HepG2 (cell line): Measurements from ENCODE around the gene CHAF1A. TPM values are rescaled to one million over a fixed set of nuclear protein-coding genes. Genes with fewer than 3 reads are reported as not detected.

Experiments
- ATAC-seq: fragments of 200-7000 bp; cut with Tn5 transposase; 3 replicates; pipeline ENCODE4 v1.9.1; 2020; ENCODE audit warnings: mild to moderate bottlenecking, moderate library complexity
- BruUV-seq: library from RNA; stranded (reverse); fragments of 400-500 nt; replicated peaks from 2 replicates; lab custom pipeline; 2021; lab: Mats Ljungman, UMichigan
- CTCF ChIA-PET: fragments of 300-600 bp; formaldehyde crosslinking; extraction: SDS; loops from one replicate; lab custom pipeline; 2021; ENCODE audit warnings: low total read pairs, inconsistent platforms, low intra/inter-chr PET ratio; lab: Yijun Ruan, JAX
- POLR2A ChIA-PET: fragments of 350-600 bp; sonication (Branson Sonifier 250); formaldehyde crosslinking; loops from one replicate; lab custom pipeline; 2020; ENCODE audit warnings: antibody characterized with exemption, inconsistent platforms; lab: Yijun Ruan, JAX
- DNase-seq: peaks from one replicate; pipeline ENCODE4 v3.0.0-alpha.2; 2015; ENCODE audit warnings: low spot score
- FAIRE-seq: peaks from 3 replicates; lab custom pipeline; 2011; peaks lifted over from hg19 to GRCh38; lab: Jason Lieb, UNC
- H2AFZ ChIP-seq: one replicate; pipeline ENCODE4 v1.6.1; 2011; ENCODE audit warnings: low read length, inconsistent platforms
- H3K27ac ChIP-seq: fragments of 300-600 bp; 3 replicates; pipeline ENCODE4 v1.8.0; 2011; ENCODE audit warnings: mixed run types, mild to moderate bottlenecking, mixed read lengths, low read length, inconsistent platforms; ENCODE audit not compliant: insufficient read depth; ENCODE audit errors: extremely low read length
- H3K27me3 ChIP-seq, 2 experiments: fragments of 200-600 bp in 1 of 2; 2 replicates in 1 of 2; 3 replicates in 1 of 2; pipeline versions ENCODE4 v1.6.0 to v1.8.0; 2011; ENCODE audit warnings: low read length in 2 of 2, mild to moderate bottlenecking in 2 of 2, moderate library complexity in 2 of 2, inconsistent platforms in 1 of 2; ENCODE audit not compliant: insufficient read depth in 2 of 2, control insufficient read depth in 1 of 2
- H3K36me3 ChIP-seq, 2 experiments: fragments of 200-600 bp in 1 of 2; replicated peaks in 1 of 2; 2 replicates in 1 of 2; 3 replicates in 1 of 2; pipeline versions ENCODE4 v1.5.1 to v1.8.0; 2011; ENCODE audit warnings: low read length in 2 of 2, inconsistent platforms in 1 of 2; ENCODE audit not compliant: insufficient read depth in 2 of 2, control insufficient read depth in 1 of 2
- H3K4me1 ChIP-seq: 2 replicates; pipeline ENCODE4 v1.5.1; 2012; ENCODE audit warnings: low read length, inconsistent platforms; ENCODE audit not compliant: insufficient read depth
- H3K4me2 ChIP-seq: 2 replicates; pipeline ENCODE4 v1.6.0; 2011; ENCODE audit warnings: low read depth, low read length, inconsistent platforms
- H3K4me3 ChIP-seq, 3 experiments: fragments of 200-600 bp in 1 of 3; sonication (generic), shearing (Covaris generic) in 1 of 3; replicated peaks in 1 of 3; 2 replicates each; pipeline ENCODE4 v1.5.1; 2011 to 2016; ENCODE audit warnings: low read length in 3 of 3, inconsistent platforms in 2 of 3, low read depth in 2 of 3, mild to moderate bottlenecking in 2 of 3, control low read depth in 1 of 3, mixed read lengths in 1 of 3; ENCODE audit not compliant: insufficient read depth in 1 of 3
- H3K79me2 ChIP-seq: one replicate; pipeline ENCODE4 v1.6.1; 2011; ENCODE audit warnings: low read length, inconsistent platforms; ENCODE audit not compliant: insufficient read depth
- H3K9ac ChIP-seq: 2 replicates; pipeline ENCODE4 v1.6.0; 2011; ENCODE audit warnings: mild to moderate bottlenecking, low read depth, low read length, inconsistent platforms; ENCODE audit not compliant: insufficient read depth
- H3K9me3 ChIP-seq: 2 replicates; pipeline ENCODE4 v1.5.1; 2012; ENCODE audit warnings: mild to moderate bottlenecking, low read length
- H4K20me1 ChIP-seq: 2 replicates; pipeline ENCODE4 v1.6.0; 2011; ENCODE audit warnings: inconsistent platforms, mild to moderate bottlenecking, low read length, moderate library complexity; ENCODE audit not compliant: insufficient read depth
- SIX1 ChIP-seq: sonication (generic); formaldehyde crosslinking; IDR thresholded peaks from 2 replicates; pipeline ENCODE4 v1.4.0; 2020; ENCODE audit warnings: missing genetic modification reagents, borderline replicate concordance
- ZBTB8A ChIP-seq: sonication (generic); formaldehyde crosslinking; IDR thresholded peaks from 2 replicates; pipeline ENCODE4 v1.4.0; 2020; ENCODE audit warnings: mild to moderate bottlenecking, low read depth, missing genetic modification reagents, borderline replicate concordance
- ZNF546 ChIP-seq: sonication (generic); formaldehyde crosslinking; conservative IDR thresholded peaks from 2 replicates; pipeline ENCODE4 v1.8.1; 2023; ENCODE audit warnings: mild to moderate bottlenecking, missing genetic modification reagents
- ZNF891 ChIP-seq: sonication (generic); formaldehyde crosslinking; IDR thresholded peaks from 2 replicates; pipeline ENCODE4 v1.5.0; 2020; ENCODE audit warnings: mild to moderate bottlenecking, missing genetic modification reagents
- WGBS: methylation state at CpG from one replicate; pipeline ENCODE4 v1.1.6; 2017; ENCODE audit warnings: low lambda C conversion rate; 5-methylcytosine and 5-hydroxymethylcytosine counted together
- in situ Hi-C: cut with HindIII; loops from 2 replicates; pipeline ENCODE4 v1.10.0; 2017; ENCODE audit warnings: low pct_unique_long_range_greater_than_20kb; ENCODE audit not compliant: extremely low pct_ligation_motif_present
- intact Hi-C: fragments of 100-400 bp; cut with micrococcal nuclease; formaldehyde crosslinking; loops from one replicate; pipeline ENCODE4 v1.10.0; 2022; ENCODE audit not compliant: unreplicated experiment
- polyA plus RNA-seq, 8 experiments: library from polyadenylated mRNA; depleted of rRNA in 3 of 8; stranded (reverse) in 7 of 8; unstranded in 1 of 8; fragments of >200 nt; fragmentation: Illumina TruSeq in 4 of 8; extraction: Trizol in 4 of 8; gene quantifications; 2 replicates each; pipeline versions ENCODE4 v1.2.1 to v1.2.3, GENCODE V29; 2011 to 2016; ENCODE audit warnings: low read depth in 4 of 8, missing spikeins in 1 of 8, mixed read lengths in 1 of 8; ENCODE audit not compliant: insufficient read depth in 1 of 8
- total RNA-seq, 5 experiments: library from RNA; depleted of rRNA; stranded (reverse); fragments of >200 nt; fragmentation: Illumina TruSeq; extraction: Trizol; gene quantifications; 2 replicates each; pipeline ENCODE4 v1.2.3, GENCODE V29; 2016; ENCODE audit warnings: low read depth in 1 of 5
- TF ChIP-seq, protein P1 (sequence below): sonication (generic); formaldehyde crosslinking; IDR thresholded peaks from 2 replicates; pipeline ENCODE4 v1.4.0; 2020; ENCODE audit warnings: missing genetic modification reagents
- TF ChIP-seq, protein P2 (sequence below): sonication (generic); formaldehyde crosslinking; IDR thresholded peaks from 2 replicates; pipeline ENCODE4 v1.8.0; 2022; ENCODE audit warnings: mild to moderate bottlenecking, missing genetic modification reagents, moderate library complexity
- TF ChIP-seq, protein P3 (sequence below): sonication (generic); formaldehyde crosslinking; IDR thresholded peaks from 2 replicates; pipeline ENCODE4 v1.5.1; 2020; ENCODE audit warnings: missing genetic modification reagents, mild to moderate bottlenecking, borderline replicate concordance

The CHAF1A gene
- total and polyA plus RNA-seq, 2 of the 13 experiments (the other 11 are each of a cell fraction or from before 2014, with no cell fraction given), result 11.0 to 34.8 TPM

DNA sequence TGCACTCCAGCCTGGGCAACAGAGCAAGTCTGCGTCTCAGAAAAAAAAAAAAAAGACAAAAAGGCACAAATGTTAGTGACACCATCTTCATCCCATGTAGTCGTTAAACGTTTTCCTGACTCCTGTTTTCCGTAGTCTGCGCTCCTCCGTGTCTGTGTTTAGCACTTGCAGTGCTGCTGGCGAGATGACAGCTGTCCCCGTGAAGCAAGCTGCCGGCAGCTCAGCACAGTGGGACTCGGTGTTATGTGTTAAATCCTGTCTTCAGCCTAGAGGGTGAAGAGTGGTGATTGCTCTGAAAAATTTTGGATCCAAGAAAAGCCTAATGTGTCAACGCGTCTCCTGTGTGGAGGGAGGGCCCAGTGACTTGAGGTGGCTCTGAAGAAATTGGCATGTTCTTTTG, 36.8 kb downstream of the CHAF1A start:
- intact Hi-C loops, result no loop called here
- CTCF ChIA-PET, result no interaction called here
- no peak for FAIRE-seq

More for the DNA sequence above, 36.8 kb downstream of the CHAF1A start:
- Histone ChIP-seq H3K4me2 (no peak overlapping the region), H3K79me2 (no peaks in the 10 kb centered on the region), H3K36me3 (peaks cover 7 to 39% of the 10 kb centered on the region in 2 experiments; a peak in 4 of 5 replicates), H2AFZ (no peak overlapping the region), H3K27ac (no peak overlapping the region), H3K4me3 (no peak overlapping the region), H4K20me1 (no peaks in the 10 kb centered on the region), H3K9ac (no peak overlapping the region), H3K4me1 (no peaks in the 10 kb centered on the region), H3K9me3 (no peaks in the 10 kb centered on the region), H3K27me3 (no peaks in the 10 kb centered on the region)
- ATAC-seq, result no peak
- BruUV-seq, result no TSS peak
- DNase-seq, result no peak
- in situ Hi-C loops, result no loop called here
- TF ChIP-seq, protein P1, sequence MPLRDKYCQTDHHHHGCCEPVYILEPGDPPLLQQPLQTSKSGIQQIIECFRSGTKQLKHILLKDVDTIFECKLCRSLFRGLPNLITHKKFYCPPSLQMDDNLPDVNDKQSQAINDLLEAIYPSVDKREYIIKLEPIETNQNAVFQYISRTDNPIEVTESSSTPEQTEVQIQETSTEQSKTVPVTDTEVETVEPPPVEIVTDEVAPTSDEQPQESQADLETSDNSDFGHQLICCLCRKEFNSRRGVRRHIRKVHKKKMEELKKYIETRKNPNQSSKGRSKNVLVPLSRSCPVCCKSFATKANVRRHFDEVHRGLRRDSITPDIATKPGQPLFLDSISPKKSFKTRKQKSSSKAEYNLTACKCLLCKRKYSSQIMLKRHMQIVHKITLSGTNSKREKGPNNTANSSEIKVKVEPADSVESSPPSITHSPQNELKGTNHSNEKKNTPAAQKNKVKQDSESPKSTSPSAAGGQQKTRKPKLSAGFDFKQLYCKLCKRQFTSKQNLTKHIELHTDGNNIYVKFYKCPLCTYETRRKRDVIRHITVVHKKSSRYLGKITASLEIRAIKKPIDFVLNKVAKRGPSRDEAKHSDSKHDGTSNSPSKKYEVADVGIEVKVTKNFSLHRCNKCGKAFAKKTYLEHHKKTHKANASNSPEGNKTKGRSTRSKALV (CRISPR knock-in tag), result no peak
- TF ChIP-seq, protein P2, sequence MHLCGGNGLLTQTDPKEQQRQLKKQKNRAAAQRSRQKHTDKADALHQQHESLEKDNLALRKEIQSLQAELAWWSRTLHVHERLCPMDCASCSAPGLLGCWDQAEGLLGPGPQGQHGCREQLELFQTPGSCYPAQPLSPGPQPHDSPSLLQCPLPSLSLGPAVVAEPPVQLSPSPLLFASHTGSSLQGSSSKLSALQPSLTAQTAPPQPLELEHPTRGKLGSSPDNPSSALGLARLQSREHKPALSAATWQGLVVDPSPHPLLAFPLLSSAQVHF (CRISPR knock-in tag), result no peak
- TF ChIP-seq, protein P3, sequence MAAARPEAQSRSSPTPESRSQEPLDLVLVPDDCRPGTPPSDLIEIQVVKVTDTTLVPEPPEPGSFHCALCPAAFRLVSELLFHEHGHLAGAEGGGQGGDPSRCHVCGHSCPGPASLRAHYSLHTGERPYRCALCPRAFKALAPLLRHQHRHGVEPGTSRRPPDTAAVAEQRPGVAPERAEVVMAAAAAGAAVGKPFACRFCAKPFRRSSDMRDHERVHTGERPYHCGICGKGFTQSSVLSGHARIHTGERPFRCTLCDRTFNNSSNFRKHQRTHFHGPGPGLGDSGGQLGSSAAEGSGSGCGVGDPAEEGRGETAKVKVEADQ (CRISPR knock-in tag), result no peak
- TF ChIP-seq SIX1, result no peak
- TF ChIP-seq ZNF546, result no peak
- no peak for TF ChIP-seq ZBTB8A
- no peak for TF ChIP-seq ZNF891 (CRISPR knock-in tag)
- WGBS, result 95% methylated on average over 12 of the region's 12 CpGs
- POLR2A ChIA-PET, result no interaction called here
